SK-N-MC (cell line): ENCODE data around the gene RIBC2.

Experiments used
- EZH2 ChIP-seq: fragments of 200-600 bp; sonication (generic); IDR thresholded peaks from one replicate; pipeline ENCODE4 v1.6.1; 2017; ENCODE audit warnings: antibody characterized with exemption
- FOXP2 ChIP-seq: optimal IDR thresholded peaks from 2 replicates; pipeline ENCODE3; 2011; ENCODE audit warnings: mild to moderate bottlenecking, moderate library complexity; ENCODE audit not compliant: insufficient read depth; ENCODE audit errors: extremely low read length, control extremely low read depth
- POLR2AphosphoS5 ChIP-seq: IDR thresholded peaks from 2 replicates; pipeline ENCODE4 v1.6.1; 2012; ENCODE audit warnings: mild to moderate bottlenecking, low read depth, low read length, borderline replicate concordance

DNA sequence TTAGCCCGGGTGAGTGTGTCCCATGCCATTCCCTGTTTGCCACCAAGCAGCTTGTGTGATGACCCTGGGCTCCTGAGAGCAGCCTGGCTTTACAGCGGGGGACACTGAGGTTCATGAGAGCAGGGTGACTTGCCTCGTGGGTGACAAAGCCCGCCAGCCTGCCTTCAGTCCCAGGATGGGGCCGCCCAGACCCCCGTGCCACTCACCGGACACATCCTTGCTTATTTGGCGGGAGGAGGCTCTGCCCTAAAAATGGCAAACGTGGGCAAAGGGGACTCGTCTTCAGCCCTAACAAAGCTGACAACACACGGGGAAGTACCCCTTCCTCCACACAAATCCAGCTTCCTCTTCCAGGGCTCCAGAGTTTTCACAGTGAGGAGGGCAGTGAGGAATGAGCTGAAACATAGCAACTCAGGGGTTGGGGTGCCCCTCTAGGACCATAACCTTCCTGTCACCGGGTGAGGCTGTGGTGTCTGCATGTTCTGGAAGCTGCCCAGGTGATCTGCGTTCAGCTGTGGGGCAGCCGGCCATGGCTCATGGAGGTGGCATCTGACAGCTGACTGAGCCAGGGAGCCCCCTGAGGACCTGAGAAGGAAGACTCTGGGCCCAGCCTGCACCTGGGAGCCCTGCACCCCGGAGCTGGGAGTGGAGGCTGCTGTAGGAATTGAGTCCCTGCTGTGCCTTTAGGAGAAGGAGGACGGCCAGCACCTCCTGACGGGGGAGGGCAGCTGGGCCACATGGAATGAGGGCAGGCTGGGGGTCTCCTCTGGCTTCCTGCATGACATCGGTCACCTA, 16.7 kb downstream of the RIBC2 start:
- TF ChIP-seq POLR2AphosphoS5 (no peak), FOXP2 (no peak), EZH2 (no peak)
